Prostate gland (tissue), 2 donors: ENCODE results near the gene HRAS. TPM values are rescaled to one million over a fixed set of nuclear protein-coding genes. Genes with fewer than 3 reads are reported as not detected.

Source experiments
- DNase-seq: peaks from one replicate; pipeline ENCODE4 v3.0.0-alpha.2; 2019; ENCODE audit warnings: low spot score
- H3K27ac ChIP-seq, 2 donors: fragments of 200-600 bp; sonication (generic); 2 replicates each; pipeline ENCODE4 v1.5.1; 2017 to 2019
- H3K27me3 ChIP-seq: fragments of 200-600 bp; sonication (generic); replicated peaks from 2 replicates; pipeline ENCODE4 v1.5.1; 2019; ENCODE audit not compliant: insufficient read depth
- H3K36me3 ChIP-seq, 2 donors: fragments of 200-600 bp; sonication (generic); 1 replicate in 1 of 2; 2 replicates in 1 of 2; pipeline versions ENCODE4 v1.5.1 to v1.8.1; 2017 to 2019
- H3K4me1 ChIP-seq: fragments of 200-600 bp; sonication (generic); replicated peaks from 2 replicates; pipeline ENCODE4 v1.5.1; 2019
- H3K4me3 ChIP-seq, 2 donors: fragments of 200-600 bp; sonication (generic); 2 replicates each; pipeline ENCODE4 v1.5.1; 2017 to 2019
- H3K9me3 ChIP-seq: fragments of 200-600 bp; sonication (generic); 2 replicates; pipeline ENCODE4 v1.5.1; 2017
- CTCF ChIP-seq, 4 experiments: fragments of 200-600 bp in 2 of 4; fragments of 450-650 bp in 2 of 4; sonication (generic) in 2 of 4; IDR thresholded peaks; 1 replicate in 3 of 4; 2 replicates in 1 of 4; pipeline ENCODE4 v1.5.1; 2016 to 2019; ENCODE audit warnings: antibody characterized with exemption in 4 of 4, mild to moderate bottlenecking in 2 of 4, moderate library complexity in 2 of 4
- POLR2A ChIP-seq: fragments of 450-650 bp; IDR thresholded peaks from one replicate; pipeline ENCODE4 v1.6.1; 2016; ENCODE audit warnings: antibody characterized with exemption, mild to moderate bottlenecking
- POLR2AphosphoS5 ChIP-seq: sonication (generic); formaldehyde crosslinking; IDR thresholded peaks from one replicate; pipeline ENCODE4 v1.6.1; 2017; ENCODE audit warnings: antibody characterized with exemption
- WGBS: methylation state at CpG from one replicate; pipeline ENCODE4 v1.1.5; 2018; 5-methylcytosine and 5-hydroxymethylcytosine counted together
- intact Hi-C: fragments of 100-400 bp; cut with DNase I; formaldehyde crosslinking; loops from one replicate; pipeline ENCODE4 v1.14.2; 2022
- total RNA-seq, 2 donors: library from RNA; depleted of rRNA; stranded (reverse); fragments of >200 nt; gene quantifications; one replicate each; pipeline ENCODE4 v1.1.0, GENCODE V29; 2016

The HRAS gene
- total RNA-seq, 2 donors from 2014 or later, result 47.0 to 62.8 TPM

DNA sequence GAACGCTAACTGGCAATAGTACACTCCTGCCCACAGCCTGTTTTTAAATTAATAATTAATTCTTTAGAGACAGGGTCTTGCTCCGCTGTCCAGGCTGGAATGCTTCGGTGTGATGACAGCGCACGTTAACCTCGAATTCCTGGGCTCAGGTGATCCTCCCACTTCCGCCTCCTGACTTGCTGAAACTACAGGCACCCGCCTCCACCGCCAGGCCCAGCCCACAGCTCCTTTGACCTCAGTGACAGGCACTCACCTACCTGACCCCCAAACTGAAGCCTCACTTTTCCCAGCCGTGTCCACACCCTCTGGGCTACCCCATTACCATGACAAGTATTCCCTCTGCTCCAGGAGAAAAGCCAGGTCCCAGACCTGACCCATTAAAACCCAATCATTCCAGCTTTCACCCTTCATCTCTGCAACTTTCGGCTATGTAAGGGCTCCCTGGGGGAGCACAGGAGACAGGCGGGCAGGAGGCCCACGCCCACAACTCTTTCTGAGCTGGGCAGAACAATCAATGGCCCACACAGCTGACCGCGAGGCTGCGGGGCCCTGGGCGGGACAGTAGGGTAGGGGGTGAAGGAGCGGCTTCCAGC, 24.4 kb upstream of the HRAS start:
- Histone ChIP-seq H3K27me3 (no peaks in the 10 kb centered on the region), H3K9me3 (no peaks in the 10 kb centered on the region), H3K4me1 (peaks cover 24% of the 10 kb centered on the region), H3K36me3 (no peaks in the 10 kb centered on the region), H3K4me3 (peak overlapping the region; percentile 85 to 95), H3K27ac (peak overlapping the region; percentile 82 to 87)
- intact Hi-C loops, result no loop called here
- no peak for TF ChIP-seq POLR2A
- no peak for TF ChIP-seq POLR2AphosphoS5
- no peak for TF ChIP-seq CTCF (IDR thresholded peaks at IDR 0.05)
- no peak for DNase-seq
- WGBS, result 73% methylated on average over 18 of the region's 18 CpGs

GRCh38 chr11:559020-559620, 23.7 kb upstream of the HRAS start:
- no peaks in the 10 kb centered on the region for H3K9me3 ChIP-seq
- intact Hi-C loops, result no loop called here
- H3K4me1 ChIP-seq, result peaks cover 27% of the 10 kb centered on the region
- 72% methylated on average over 10 of the region's 15 CpGs for WGBS
- H3K36me3 ChIP-seq, result no peaks in the 10 kb centered on the region
- H3K4me3 ChIP-seq, result no peak overlapping the region
- H3K27me3 ChIP-seq, result no peaks in the 10 kb centered on the region
- H3K27ac ChIP-seq, result no peak overlapping the region
- TF ChIP-seq CTCF (IDR thresholded peaks at IDR 0.05) (no peak), POLR2A (no peak), POLR2AphosphoS5 (no peak)
- no peak for DNase-seq

GRCh38 chr11:558503-558902, 23.1 kb upstream of the HRAS start:
- Histone ChIP-seq H3K4me1 (peaks cover 20% of the 10 kb centered on the region), H3K36me3 (no peaks in the 10 kb centered on the region), H3K9me3 (no peaks in the 10 kb centered on the region), H3K4me3 (no peak overlapping the region), H3K27me3 (no peaks in the 10 kb centered on the region), H3K27ac (no peak overlapping the region)
- intact Hi-C loops, result no loop called here
- no peak for TF ChIP-seq CTCF (IDR thresholded peaks at IDR 0.05)
- WGBS, result 87% methylated on average over 20 of the region's 20 CpGs
- no peak for DNase-seq

DNA sequence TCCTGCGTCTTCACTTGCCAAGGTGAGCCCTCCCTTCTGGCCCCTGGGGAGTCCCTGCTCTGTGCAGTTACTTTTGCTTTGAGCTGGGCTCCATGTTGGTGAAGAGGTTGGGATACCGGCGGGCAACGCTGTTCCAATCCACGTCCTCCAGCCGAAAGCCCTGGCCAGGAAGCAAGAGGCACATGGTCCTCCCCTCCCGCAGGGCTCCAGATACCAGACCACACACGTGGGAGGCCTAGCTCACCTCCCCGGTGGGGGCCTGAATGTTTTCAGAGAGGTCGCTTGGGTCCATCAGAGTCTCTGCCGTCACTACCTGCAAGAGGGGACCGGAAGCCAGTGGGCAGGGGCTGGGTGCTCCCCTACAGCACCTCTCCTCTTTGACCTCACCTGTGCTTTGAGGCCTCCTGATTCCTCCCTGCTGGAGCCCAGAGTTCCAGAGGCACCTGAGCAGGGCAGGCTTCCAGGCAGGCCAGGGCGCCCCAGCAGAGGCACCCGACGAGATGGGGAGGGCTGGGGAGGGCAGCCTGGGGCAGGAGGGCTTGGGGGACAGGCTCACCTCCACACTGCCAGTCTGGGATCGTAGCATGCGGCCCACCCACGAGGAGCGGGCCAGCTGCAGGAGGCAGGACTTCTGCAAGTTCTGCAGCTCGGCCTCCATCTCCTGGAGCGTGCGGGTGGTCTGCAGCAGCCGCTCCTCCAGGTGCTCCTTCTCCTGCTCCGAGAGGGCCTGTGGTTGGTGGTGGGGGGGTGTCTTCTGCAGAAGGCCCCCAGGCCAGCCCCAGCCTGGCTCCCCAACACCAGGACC, 22.2 kb upstream of the HRAS start:
- WGBS, result 88% methylated on average over 21 of the region's 24 CpGs
- Histone ChIP-seq H3K4me3 (no peak overlapping the region), H3K36me3 (no peaks in the 10 kb centered on the region), H3K27me3 (no peaks in the 10 kb centered on the region), H3K9me3 (no peaks in the 10 kb centered on the region), H3K27ac (no peak overlapping the region), H3K4me1 (peaks cover 17% of the 10 kb centered on the region)
- no peak for DNase-seq
- TF ChIP-seq POLR2A (no peak), POLR2AphosphoS5 (no peak), CTCF (IDR thresholded peaks at IDR 0.05) (no peak)
- intact Hi-C loops, result loop anchor here (2.0 kb wide), 1 partner anchor 165 kb away; no protein-coding TSS in a partner anchor
